Activated B cell treated with CpG ODN at 0.5 μM for 24 hours (primary cell): ENCODE results near the gene CISD3. TPM values are rescaled to one million over a fixed set of nuclear protein-coding genes. Genes with fewer than 3 reads are reported as not detected.

ENCODE experiments used
- ATAC-seq: fragments of 200-7000 bp; cut with Tn5 transposase; one replicate; pipeline ENCODE4 v1.10.0; 2021; ENCODE audit warnings: low read depth, mild to moderate bottlenecking, moderate library complexity
- CTCF ChIA-PET: fragments of 350-600 bp; sonication (Branson Sonifier 250); formaldehyde crosslinking; loops from one replicate; lab custom pipeline; 2021; ENCODE audit warnings: antibody characterized with exemption; lab: Charles Lee
- POLR2A ChIA-PET: fragments of 350-600 bp; sonication (Branson Sonifier 250); formaldehyde crosslinking; loops from one replicate; lab custom pipeline; 2021; ENCODE audit warnings: antibody characterized with exemption; lab: Charles Lee
- DNase-seq: peaks from one replicate; pipeline ENCODE4 v3.0.0; 2022
- H3K27ac Mint-ChIP-seq: one replicate; pipeline ENCODE4 v1.8.0; 2020; ENCODE audit warnings: mixed read lengths
- H3K27me3 Mint-ChIP-seq: one replicate; pipeline ENCODE4 v1.8.0; 2021; ENCODE audit warnings: mixed read lengths
- H3K36me3 Mint-ChIP-seq: one replicate; pipeline ENCODE4 v1.8.0; 2021; ENCODE audit warnings: low read depth, mixed read lengths
- H3K4me1 Mint-ChIP-seq: one replicate; pipeline ENCODE4 v1.8.0; 2021; ENCODE audit warnings: mixed read lengths
- H3K4me3 Mint-ChIP-seq: one replicate; pipeline ENCODE4 v1.8.0; 2020; ENCODE audit warnings: mild to moderate bottlenecking, mixed read lengths
- H3K9me3 Mint-ChIP-seq: one replicate; pipeline ENCODE4 v1.8.0; 2020; ENCODE audit warnings: mixed read lengths
- intact Hi-C: fragments of 100-400 bp; cut with micrococcal nuclease; formaldehyde crosslinking; loops from one replicate; pipeline ENCODE4 v1.15.1; 2024
- total RNA-seq: library from RNA; stranded (reverse); gene quantifications from 2 replicates; pipeline ENCODE4 v1.2.3, GENCODE V29; 2022
- TF ChIP-seq, protein P1 (sequence below): fragments of 200-600 bp; IDR thresholded peaks from one replicate; pipeline ENCODE4 v1.8.0; 2022; ENCODE audit warnings: antibody characterized with exemption, mild to moderate bottlenecking

Gene CISD3
- total RNA-seq, 1 donor from 2014 or later, result 12.1 TPM

DNA sequence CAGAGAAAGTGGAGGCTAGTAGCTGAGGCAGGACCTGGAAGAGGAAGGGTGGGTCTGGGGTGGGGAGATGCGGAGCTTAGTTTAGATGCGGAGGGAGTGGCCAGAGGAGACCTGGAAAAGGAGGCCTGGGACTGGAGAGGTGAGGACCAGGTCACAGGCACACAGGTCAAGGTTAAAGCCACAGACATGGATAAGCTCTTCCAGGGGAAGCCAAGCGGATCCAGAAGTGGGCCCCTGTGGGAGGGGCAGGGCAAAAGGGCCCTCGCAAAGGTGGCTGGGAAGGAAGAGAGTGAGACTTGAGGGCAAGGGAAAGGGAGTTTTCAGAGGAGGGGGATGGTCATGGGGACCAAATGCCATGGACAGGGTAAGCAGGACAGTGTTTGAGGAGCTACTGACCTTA is 39.0 kb upstream of the CISD3 start:
- no peak for ATAC-seq
- no peak overlapping the region for H3K27ac Mint-ChIP-seq
- CTCF ChIA-PET, result interaction anchor here (0.6 to 1.2 kb wide), 3 partner anchors 14 to 50 kb away, joined by 3 to 7 read pairs (median 3); no protein-coding TSS in a partner anchor
- H3K27me3 Mint-ChIP-seq, result peaks cover under 1% of the 10 kb centered on the region
- intact Hi-C loops, result no loop called here
- H3K9me3 Mint-ChIP-seq, result no peaks in the 10 kb centered on the region
- TF ChIP-seq, protein P1, sequence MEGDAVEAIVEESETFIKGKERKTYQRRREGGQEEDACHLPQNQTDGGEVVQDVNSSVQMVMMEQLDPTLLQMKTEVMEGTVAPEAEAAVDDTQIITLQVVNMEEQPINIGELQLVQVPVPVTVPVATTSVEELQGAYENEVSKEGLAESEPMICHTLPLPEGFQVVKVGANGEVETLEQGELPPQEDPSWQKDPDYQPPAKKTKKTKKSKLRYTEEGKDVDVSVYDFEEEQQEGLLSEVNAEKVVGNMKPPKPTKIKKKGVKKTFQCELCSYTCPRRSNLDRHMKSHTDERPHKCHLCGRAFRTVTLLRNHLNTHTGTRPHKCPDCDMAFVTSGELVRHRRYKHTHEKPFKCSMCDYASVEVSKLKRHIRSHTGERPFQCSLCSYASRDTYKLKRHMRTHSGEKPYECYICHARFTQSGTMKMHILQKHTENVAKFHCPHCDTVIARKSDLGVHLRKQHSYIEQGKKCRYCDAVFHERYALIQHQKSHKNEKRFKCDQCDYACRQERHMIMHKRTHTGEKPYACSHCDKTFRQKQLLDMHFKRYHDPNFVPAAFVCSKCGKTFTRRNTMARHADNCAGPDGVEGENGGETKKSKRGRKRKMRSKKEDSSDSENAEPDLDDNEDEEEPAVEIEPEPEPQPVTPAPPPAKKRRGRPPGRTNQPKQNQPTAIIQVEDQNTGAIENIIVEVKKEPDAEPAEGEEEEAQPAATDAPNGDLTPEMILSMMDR, result no peak
- no peak for DNase-seq
- H3K36me3 Mint-ChIP-seq, result no peaks in the 10 kb centered on the region
- no peaks in the 10 kb centered on the region for H3K4me1 Mint-ChIP-seq
- H3K4me3 Mint-ChIP-seq, result no peak overlapping the region
- POLR2A ChIA-PET, result no interaction called here

DNA sequence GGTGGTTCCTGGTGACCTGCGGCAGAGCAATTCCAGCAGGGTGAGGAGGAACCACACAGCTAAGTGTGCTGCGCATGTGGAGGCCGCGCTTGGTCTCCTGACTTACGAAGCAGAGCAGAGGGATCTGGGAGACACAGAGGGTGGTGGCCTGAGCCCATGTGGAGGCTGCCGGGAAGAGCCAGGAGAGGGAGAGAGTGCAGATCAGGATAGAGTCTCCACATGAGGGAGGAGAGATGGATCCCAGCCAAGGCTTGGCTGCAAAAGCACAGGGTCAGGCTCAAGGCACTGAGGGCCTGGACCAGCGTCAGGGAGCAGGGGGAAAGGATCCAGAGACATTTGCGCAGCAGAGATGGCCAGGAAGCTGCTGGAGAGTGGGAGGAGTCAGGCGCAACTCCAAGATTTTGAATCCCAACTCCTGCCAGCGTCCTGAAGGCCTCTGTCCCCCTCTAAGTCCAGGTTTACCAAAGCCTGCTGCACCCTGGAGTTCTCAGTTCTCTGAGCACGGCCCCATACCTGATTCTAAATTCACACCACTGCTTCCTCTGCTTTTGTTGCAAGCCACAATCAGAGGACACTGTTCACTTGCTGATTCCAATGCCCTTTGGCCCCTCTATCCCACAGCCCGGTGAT is 36.3 kb upstream of the CISD3 start:
- Mint-ChIP-seq H3K27me3 (no peaks in the 10 kb centered on the region), H3K36me3 (no peaks in the 10 kb centered on the region), H3K27ac (no peak overlapping the region), H3K9me3 (no peaks in the 10 kb centered on the region), H3K4me3 (no peak overlapping the region), H3K4me1 (peaks cover 9% of the 10 kb centered on the region)
- ATAC-seq, result no peak
- TF ChIP-seq, protein P1, result no peak
- DNase-seq, result no peak
- ChIA-PET POLR2A (no interaction called here), CTCF (no interaction called here)
- intact Hi-C loops, result no loop called here

DNA sequence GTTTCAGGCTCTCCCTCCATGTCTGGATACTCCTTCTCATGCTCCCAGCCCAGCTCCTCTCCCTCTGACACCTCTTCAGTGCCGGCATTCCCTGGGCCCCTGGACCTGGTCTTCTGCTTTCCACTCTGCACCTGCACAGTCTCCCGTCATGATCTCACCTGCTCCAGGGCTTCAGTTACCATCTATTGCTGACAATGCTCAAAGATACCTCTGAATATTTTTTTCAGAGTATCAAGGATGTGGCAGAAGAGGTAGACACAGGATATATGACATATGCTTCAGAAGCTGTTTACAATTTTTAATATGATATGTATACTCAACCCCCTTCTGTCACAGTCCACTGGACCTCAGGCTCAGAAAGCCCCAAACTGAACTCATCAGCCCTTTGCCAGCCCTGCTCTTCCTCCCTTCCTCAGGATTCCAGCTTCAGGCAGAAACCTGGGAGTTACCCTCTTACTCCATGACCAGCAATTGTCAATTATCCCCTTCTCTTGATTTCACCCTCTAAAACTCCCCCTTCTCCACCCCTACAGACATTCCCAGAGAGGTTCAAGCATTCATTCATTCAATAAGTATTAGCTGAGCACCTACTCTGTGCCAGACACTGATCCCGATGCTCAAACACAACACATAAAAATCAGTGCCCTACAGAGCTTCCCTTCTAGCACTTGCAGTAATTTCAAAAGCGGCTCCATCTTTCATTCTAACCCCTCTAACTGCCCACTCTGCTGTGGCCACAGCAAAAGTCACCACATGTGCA is 32.9 kb upstream of the CISD3 start:
- intact Hi-C loops, result no loop called here
- peaks cover 29% of the 10 kb centered on the region for H3K4me1 Mint-ChIP-seq
- TF ChIP-seq, protein P1, result no peak
- DNase-seq (no peak), ATAC-seq (no peak)
- no peaks in the 10 kb centered on the region for H3K27me3 Mint-ChIP-seq
- CTCF ChIA-PET, result no interaction called here
- H3K9me3 Mint-ChIP-seq, result peaks cover 3% of the 10 kb centered on the region
- POLR2A ChIA-PET, result no interaction called here
- no peaks in the 10 kb centered on the region for H3K36me3 Mint-ChIP-seq
- no peak overlapping the region for H3K27ac Mint-ChIP-seq
- no peak overlapping the region for H3K4me3 Mint-ChIP-seq

DNA sequence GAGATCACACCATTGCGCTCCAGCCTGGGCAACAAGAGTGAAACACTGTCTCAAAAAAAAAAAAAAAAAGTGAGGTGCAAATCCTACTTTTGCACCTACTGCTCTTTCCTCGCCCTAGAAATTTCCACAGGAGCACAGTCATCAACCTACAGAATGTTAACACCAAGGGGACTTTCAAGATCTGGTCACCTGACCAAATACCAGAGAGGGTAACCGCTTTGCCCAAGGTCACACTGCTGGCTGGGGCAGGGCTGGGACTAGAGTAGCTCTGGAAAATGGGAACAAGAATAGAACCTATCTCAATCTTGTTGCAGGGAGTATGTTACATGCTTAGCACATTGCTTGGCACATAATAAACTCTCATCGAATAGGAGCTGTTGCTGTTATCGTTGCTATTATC is 31.4 kb upstream of the CISD3 start:
- intact Hi-C loops, result no loop called here
- Mint-ChIP-seq H3K36me3 (peaks cover 6% of the 10 kb centered on the region), H3K27ac (no peak overlapping the region), H3K4me1 (peaks cover 35% of the 10 kb centered on the region), H3K27me3 (no peaks in the 10 kb centered on the region), H3K4me3 (no peak overlapping the region), H3K9me3 (peaks cover 3% of the 10 kb centered on the region)
- TF ChIP-seq, protein P1, result no peak
- ChIA-PET CTCF (interaction anchor here (1.4 kb wide), 1 partner anchor 22 kb away, joined by 3 read pairs; no protein-coding TSS in a partner anchor), POLR2A (interaction anchor here (0.6 kb wide), 1 partner anchor 38 kb away, joined by 6 read pairs; no protein-coding TSS in a partner anchor)
- ATAC-seq (no peak), DNase-seq (no peak)
